Activated effector memory CD4-positive, alpha-beta T cell treated with Interleukin-2 at 50 U/mL for 16 hours (primary cell): ENCODE measurements around the gene FHIT.

Experiments
- DNase-seq: peaks from one replicate; pipeline ENCODE4 v3.0.0-alpha.2; 2020

Gene FHIT

DNA sequence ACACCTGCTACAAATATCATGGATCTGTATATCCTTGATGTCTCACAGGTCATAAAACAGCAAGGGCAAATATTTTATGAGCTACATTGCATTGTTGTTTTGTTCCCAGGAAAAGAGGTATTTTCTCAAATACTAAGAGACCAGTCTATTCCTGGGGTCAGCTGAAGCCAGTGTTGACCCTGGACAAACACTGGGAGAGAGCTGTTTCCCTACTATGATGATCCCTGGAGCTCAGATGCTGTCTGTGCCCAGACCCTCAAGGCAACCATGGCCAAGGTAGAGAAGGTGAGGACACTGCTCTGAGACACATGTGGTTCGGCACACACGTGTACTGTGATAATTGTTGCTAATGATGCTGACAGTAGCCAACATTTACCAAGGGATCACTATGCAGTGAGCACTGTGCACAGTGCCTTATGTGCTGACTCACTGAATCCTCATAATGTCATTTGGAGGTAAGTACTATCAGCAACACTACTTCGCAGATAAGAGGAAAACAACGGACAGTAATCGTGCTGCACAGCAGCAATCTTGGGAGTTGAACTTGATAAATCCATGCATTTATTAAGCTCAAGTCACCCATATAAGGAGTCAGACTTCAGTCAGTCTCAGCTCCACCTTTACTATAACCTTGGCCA, 943.6 kb downstream of the FHIT start:
- no peak for DNase-seq

DNA sequence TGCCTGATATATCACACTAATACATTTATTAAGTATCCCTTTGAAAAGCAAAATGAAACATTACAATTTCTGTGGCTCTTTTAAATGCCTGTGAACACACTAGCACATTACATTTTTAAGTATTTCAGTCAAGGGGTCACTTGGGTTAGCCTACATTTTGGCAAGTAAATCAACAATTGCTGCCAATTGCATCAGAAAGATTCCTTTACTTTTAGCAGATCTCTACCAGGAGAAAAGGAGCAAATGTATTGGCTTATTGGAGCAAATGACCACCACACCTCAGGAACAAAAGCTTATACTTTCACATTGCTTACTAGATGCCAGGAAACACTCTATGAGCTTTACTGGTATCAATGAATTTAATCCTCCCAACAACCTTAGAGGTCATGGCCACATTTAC, 947.1 kb downstream of the FHIT start:
- no peak for DNase-seq

DNA sequence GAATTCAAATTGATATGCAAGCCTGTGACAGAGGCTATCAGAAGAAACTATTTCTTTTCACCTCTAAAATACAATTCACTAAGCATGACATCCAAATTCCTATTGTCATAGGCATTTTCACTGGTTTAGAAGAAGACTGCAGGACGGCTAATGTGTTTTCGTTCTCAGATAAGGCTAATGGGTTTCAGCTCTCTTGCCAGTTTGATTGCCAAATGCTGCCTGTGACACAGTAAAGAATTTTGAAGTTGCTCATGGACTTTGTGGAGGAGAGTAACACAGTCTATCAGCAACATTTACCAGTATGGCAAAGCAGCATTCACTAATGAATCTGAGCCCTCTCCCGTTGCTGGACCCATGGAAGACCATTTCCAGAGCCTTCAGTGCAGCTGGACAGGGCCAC, 948.1 kb downstream of the FHIT start:
- DNase-seq, result no peak

DNA sequence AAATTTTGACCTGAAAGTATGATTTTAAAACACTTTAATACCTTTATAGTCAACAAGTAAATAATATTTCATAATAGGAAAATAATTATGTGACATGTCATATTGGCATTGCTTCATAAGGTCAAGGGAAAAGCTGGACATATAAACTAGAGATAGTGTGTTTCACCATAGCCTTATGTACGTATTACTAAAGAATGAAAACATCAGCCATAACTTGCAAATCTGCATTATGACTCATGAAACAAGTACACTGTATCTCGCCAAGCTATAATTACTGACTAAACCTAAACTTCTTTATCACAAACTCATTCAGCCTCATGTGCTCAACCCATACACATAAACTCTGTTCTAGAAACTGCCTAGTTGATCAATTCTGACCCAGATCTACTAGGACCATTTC, 950.1 kb downstream of the FHIT start:
- DNase-seq, result no peak

DNA sequence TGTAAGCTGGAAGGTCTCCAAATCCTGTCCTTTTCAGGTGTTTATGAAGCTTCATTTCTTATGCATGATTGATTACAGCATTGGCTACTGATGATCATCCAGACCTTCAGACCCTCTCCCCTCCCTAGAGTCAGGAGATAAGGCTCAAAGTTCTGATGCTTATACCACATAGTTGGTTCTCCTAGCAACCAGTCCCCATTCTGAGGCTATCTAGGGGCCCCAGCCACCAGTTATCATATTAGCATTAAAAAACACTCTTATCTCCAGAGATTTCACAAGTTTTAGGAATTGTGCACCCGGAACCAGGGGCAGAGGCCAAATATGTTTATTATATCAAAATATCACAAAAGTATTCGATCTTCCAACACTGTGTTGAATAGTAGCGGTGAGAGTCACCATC, 953.1 kb downstream of the FHIT start:
- no peak for DNase-seq

DNA sequence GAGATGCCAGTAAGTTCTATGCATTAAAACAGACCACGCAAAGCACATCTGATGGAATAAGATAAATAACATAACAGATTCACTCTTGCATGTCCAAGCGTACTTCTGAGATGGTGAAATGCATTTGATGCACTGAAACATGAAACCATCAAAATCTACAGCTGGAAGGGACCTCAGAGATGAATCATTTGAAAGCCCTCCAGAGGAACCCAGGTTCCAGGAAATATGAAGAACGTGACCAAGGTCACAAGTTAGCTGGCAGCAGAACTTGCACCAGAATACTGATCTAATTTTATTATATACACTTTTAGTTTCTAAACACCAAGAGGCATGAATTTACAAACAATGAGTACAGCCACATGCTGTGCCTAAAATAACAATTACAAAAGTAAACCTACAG, 957.1 kb downstream of the FHIT start:
- no peak for DNase-seq

DNA sequence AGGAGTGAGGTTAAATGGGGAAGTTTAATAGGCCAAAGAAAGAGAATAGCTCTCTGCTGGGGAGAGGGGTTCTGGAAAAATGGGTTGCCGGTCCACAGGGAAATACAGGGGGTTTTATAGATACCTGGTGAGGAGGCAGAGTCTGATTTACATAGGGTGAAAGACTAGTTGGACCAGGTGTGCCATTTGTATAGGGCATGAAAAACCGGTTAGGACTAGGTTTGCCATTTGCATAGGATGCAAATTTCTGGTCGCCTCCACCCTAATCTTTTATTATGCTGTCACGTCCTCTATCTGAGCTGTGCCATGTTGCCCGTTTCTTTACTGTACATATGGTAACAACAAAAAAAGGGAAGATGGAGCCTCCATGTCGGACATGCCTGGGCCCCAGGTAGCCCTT, 960.1 kb downstream of the FHIT start:
- DNase-seq, result no peak

DNA sequence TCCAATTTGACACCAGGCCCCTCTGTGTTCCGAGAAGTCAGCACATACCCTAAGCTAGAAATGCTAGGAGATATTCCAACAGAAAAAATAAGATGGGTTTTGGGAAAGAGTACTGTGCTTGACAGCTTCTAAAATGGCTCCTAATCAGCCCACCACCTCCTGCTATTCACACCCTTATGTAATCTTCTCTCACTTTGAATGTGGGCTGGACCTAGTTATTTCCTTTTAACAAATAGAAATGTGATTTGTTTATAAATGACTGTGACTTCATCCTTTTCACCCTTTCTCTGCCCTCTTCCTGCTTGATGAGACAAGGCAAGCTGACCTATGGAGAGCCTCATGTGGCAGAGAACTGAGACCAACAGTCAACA, 961.1 kb downstream of the FHIT start:
- DNase-seq, result no peak

DNA sequence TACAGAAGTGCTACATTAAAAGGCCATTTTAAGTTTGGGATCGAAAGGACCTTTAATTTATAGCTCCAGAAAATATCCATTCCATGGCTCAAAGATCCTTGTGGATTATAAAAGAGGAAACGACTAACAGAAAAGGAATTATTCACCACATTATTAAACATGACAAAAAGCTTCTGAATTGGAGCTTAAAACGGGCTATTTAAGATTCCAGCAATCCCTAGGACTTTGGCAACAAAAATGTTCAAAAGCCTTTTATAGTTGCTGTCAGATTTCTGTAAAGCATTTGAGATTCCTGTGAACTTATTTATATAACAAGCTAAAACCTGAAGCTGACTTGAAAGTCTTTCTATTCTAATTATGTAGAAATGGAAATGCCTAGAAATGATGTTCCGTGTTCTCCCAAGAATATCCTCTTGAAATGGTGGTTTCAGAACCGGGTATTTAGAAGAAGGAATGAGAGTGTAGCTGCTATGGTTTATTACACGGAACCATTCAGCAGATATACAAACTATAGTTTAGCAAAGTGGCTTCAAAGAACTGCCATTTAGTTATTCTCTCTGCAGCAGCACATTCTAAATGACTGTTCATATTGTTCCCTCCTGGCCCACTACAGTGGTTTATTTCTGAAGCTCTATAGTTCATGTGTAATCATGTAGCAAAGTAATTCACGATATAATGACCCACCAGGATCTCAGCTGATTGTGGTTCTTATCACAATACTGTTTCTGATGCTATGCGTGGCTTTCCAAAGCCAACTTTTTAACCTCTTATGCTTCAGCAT, 961.7 kb downstream of the FHIT start:
- no peak for DNase-seq

DNA sequence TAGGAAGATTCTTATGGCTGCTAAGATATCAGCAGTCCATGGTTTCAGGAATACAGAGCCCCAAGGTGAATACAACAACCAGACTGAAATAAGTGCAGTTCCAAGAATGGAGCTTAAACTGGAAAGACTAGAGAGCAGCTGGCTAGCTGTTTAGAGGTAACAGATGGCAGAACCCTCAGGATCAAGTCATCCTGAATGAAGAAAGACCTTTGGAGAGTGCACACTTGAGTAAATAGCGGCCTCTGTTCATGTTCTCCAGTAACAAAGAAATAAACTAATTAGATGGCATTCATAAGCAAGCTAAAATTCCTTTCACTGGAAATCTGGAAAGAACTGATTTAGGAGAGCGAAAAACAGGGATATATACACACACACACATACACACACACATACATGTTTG, 968.4 kb downstream of the FHIT start:
- no peak for DNase-seq

DNA sequence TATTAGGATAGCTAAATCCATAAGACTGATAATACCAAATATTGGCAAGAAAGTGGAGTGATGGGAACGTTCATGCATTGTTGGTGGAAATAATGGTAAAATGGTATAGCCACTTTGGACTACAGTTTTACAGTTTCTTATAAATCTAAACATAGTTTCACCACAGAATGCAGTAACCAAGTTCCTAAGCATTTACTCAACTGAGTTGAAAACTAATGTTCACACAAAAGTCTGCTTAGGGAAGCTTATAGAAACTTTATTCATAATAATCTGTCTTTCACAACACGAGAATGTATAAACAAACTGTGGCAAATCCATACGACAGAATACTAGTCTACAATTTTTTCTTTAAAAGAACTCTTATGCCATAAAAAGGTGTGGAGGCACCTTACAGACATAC, 969.3 kb downstream of the FHIT start:
- no peak for DNase-seq

DNA sequence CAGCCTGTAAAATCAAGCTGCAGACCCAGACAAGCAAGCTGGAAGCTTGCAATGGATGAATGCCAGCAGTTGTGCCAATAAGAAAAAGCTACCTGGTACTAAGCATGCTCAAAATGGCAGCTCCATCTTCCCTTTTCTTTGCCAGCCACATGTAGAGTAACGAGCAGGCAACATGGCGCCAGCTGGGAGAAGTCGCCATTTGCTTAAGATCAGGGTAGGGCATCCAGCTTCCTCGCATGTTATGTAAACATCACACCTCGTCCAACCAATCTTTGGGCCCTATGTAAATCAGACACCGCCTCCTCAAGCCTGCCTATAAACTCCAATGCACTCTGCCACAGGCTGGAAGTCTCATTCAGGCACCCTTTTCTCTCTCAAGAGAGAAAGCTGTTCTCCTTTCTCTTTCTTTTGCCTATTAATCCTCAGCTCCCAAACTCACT, 973.9 kb downstream of the FHIT start:
- DNase-seq, result no peak

DNA sequence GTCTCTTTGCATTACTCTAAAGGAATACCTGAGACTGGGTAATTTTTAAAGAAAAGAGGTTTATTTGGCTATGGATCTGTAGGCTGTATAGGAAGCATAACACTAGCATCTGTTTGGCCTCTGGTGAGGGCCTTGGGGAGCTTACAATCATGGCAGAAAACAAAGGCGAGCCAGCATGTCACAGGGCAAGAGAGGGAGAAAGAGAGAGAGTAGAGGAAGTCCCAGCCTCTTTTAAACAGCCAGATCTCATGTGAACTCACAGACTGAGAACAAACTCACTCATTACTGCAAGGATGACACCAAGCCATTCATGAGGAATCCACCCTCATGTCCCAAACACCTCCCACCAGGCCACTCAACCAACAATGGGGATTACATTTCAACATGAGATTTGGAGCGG, 974.6 kb downstream of the FHIT start:
- DNase-seq, result no peak

DNA sequence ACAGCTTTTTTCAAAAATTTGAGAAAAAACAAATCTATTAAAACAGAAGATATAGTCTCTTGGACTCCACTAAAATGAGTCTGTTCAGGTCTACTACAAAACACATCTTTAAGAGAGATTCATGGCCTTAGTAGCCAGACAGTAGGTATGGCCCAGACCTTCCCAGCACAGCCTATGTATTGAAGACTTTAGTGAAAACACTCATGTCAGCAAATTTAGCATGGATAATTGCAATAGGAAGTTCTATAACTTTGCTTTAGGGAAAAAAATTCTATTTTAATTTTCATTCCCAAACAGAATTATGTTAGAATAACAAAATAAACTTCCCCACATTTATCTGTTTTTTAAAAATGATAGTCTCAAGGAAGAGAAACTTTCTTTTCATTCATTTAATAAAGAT, 976.6 kb downstream of the FHIT start:
- DNase-seq, result no peak

DNA sequence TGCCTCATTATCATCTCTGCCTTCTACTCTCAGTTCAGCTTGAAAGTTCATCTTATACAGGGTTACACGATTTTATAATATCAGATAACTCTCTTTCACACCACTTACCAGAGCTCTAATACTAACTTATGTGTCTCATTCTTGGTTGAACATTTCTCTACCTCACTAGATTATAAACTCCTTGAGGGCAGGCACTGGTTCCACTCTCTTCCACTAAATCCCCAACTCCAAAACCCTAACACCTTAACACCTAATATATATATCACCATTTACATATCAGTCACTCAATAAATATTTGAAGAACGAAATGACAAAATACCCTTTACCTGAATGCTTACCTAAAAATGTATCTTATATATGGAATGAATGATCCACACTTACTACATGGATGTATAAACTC, 977.2 kb downstream of the FHIT start:
- no peak for DNase-seq

DNA sequence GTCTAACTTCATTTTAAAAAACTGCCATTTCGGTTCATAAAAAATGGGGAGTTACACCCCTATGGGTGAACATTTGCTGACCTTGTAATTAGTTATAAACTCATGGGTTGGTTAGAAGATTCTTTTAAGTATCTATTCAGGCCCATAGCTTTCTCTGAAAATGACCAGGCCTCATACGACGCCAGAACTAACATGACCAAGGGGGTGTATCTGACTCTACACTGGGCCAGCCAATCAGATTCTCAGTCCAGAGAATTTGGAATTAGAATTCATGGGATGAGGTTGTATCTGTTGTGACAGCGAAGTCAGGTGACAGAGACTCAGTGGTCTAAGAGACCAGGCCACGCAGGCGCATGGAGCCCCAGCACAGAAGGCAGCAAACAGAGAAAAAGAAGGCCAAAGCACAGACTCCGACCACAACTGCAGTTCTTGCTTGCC, 981.4 kb downstream of the FHIT start:
- DNase-seq, result no peak

DNA sequence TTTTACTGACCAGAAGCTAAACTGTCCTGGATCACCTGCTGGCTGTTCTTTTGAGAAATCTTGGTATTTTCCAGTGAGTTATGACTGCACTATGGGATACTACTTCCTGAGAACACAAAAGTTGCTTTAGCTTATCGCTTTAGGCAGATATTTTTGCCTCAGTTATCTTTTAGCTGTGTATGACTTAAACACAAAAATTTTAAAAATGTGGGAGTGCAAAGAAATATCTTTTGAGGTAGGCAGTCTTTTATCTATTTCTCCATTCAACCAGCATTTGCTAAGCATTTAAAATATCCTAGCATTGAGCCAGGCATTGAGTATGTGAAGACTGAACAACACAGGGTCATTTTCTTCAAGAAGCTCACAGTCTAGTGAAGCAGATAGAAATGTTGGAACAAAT, 981.9 kb downstream of the FHIT start:
- no peak for DNase-seq

DNA sequence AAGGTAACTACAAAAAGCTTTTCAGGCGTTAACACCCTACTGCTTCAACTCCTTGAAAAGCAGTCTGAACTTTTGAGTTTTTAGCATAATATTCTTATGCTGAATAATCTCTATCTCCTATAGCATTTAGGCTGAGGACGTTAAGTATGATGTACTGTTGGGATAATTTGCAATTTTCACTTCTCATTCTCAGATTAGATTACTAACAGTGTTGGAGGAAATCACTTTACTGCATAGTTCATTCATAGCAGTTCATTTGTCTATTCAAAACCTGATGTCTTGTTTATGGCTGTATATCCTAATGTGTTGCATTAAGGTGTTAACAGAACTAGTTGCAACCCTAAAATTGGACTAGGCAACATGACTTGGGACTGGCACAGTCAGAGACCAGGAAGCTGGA, 983.1 kb downstream of the FHIT start:
- DNase-seq, result no peak

DNA sequence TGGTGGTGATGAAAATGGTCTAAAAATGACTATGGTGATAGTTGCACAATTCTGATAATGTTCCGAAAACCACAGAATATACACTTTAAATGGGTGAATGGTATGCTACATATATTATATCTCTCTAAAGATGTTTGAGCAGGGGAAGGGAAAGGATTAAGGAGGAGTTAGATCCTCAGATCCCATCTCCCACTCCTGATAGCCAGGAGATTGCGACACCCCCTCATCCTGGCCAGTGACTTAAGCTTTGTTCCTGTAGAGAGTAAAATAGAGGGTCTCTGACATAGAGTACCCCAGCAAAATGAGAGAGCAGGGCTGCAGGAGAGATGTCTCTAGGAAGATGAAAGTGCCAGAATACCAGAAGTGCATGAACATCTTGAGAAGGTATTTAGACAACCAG, 984.8 kb downstream of the FHIT start:
- DNase-seq, result no peak

DNA sequence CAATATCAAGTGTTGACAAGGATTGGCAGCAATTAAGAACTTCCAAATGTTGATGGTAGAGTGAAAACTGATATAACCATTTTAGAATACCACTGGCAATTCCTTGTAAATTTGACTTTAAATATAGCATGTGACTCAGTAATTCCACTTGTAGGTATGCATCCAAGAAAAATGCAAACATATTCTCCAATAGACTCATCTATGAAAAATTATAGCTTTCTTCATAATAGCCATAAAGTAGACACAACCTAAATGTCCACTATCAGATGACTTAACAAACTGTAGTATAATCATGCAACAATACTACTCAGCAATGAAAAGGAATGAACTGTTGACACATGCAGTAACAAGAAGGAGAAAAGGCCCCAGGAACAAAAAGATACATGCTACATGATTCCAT, 988.1 kb downstream of the FHIT start:
- no peak for DNase-seq

DNA sequence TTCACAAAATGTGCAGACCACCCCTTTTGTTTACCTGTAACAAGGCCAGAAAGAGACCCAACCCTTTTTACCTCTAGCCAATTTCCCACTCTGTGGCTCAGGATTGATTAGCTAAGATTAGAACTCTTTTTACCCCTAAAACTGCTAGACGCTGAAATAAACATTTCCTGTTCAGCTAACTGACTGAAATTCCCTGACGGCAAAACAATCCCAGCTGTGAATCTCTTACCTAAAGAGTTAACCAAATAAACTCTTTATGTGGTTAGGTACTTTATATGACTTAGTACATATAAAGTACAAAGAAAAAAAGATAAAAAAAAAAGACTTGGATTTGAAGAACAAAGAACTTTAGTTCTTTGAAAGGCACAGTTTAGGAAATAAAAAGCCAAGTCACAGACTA, 988.7 kb downstream of the FHIT start:
- no peak for DNase-seq

DNA sequence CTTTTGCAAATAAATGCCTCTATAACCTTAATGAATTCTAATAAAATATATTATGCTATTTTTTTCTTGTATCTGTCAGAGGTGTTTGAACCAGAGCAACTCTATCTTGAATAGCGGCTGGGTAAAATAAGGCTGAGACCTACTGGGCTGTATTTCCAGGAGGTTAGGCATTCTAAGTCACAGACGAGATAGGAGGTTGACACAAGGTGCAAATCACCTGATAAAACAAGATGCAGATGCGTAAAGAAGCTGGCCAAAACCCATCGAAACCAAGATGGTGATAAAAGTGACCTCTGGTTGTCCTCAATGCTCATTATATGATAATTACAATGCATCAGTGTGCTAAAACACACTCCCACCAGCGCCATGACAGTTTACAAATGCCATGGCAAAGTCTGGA, 990.7 kb downstream of the FHIT start:
- DNase-seq, result no peak

DNA sequence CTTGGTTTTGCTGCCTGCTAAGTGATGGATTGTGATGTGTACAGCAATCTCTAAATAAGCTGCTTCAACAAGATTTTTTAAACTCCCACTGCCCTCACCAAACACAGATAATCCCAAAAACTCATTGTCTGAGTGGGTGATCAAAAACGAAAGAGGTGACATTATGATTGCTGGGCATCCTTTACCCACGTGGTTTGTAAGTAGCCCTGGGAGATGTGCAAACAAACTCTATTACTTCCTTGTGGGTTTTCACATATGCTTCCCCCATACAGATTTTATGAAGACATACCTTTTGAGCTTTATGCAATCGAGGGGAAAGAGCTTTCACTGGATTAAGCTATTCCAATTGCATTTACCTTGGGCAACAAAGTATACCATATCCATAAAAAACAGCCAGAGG, 1000.4 kb downstream of the FHIT start:
- no peak for DNase-seq

DNA sequence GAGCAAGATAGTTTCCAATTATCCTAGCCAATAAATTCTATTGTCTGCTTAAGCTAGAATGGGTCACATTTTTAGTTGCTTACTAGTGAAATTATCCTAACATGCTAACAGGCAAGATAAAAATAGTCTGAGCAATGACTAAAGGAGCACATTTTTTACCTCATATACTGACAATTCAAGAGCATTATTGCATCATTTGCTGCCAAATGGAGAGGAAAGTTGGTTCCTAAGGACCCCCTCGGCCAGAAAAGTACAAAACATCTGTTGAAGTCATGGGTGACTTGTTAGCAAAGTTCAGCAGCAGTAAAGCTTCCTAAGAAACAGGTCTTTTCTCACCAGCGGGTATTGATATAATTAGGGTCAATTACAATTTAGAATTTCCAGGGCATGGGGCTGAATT, 1001.0 kb downstream of the FHIT start:
- DNase-seq, result no peak

DNA sequence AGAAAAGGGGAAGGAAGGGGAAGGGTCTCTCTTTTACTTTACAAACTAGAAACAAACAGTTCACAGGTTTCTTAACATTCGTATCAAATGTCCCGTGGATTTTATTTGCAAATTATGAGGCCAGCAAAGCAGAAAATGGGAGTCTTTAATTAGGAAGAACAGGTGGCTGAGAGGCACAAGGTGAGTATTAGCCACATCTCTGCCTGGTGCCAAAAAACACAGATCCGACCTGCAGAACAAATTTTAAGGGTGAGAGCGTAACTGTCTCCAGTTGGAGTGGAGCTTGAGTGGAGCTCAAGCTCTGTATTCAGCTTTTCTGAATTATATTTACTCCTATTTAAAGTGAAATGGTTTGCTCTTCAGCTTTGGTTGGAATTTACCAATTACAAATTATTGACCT, 1004.9 kb downstream of the FHIT start:
- no peak for DNase-seq
